MCF 10A (cell line): Measurements from ENCODE around the gene TIPARP. TPM values are rescaled to one million over a fixed set of nuclear protein-coding genes. Genes with fewer than 3 reads are reported as not detected.

Experiments used
- BruUV-seq: library from RNA; stranded (reverse); fragments of 400-500 nt; replicated peaks from 2 replicates; lab custom pipeline; 2021; lab: Mats Ljungman, UMichigan
- CTCF ChIA-PET: fragments of 300-600 bp; sonication (Branson Sonifier 250); formaldehyde crosslinking; extraction: SDS; loops from one replicate; lab custom pipeline; 2021; ENCODE audit warnings: antibody characterized with exemption, inconsistent platforms; lab: Yijun Ruan, JAX
- POLR2A ChIA-PET: fragments of 300-600, 350-650 bp; sonication (Branson Sonifier 250); formaldehyde crosslinking; extraction: SDS; loops from one replicate; lab custom pipeline; 2020; ENCODE audit warnings: antibody characterized with exemption, inconsistent platforms; lab: Yijun Ruan, JAX
- DNase-seq: peaks from one replicate; pipeline ENCODE4 v3.0.0-alpha.2; 2018; ENCODE audit not compliant: unreplicated experiment
- H3K27ac Mint-ChIP-seq: one replicate; pipeline ENCODE4 v1.8.0; 2022; ENCODE audit warnings: mild to moderate bottlenecking, low read depth, mixed read lengths; ENCODE audit not compliant: unreplicated experiment
- H3K27me3 Mint-ChIP-seq: one replicate; pipeline ENCODE4 v1.8.0; 2022; ENCODE audit warnings: mixed read lengths; ENCODE audit not compliant: insufficient read depth, unreplicated experiment
- H3K36me3 Mint-ChIP-seq: one replicate; pipeline ENCODE4 v1.8.0; 2022; ENCODE audit warnings: mild to moderate bottlenecking, moderate library complexity, mixed read lengths; ENCODE audit not compliant: insufficient read depth, unreplicated experiment
- H3K4me1 Mint-ChIP-seq: one replicate; pipeline ENCODE4 v1.8.0; 2022; ENCODE audit warnings: mixed read lengths; ENCODE audit not compliant: insufficient read depth, unreplicated experiment
- H3K4me3 Mint-ChIP-seq: one replicate; pipeline ENCODE4 v1.8.0; 2022; ENCODE audit warnings: mild to moderate bottlenecking, moderate library complexity, mixed read lengths; ENCODE audit not compliant: unreplicated experiment
- H3K9me3 Mint-ChIP-seq: one replicate; pipeline ENCODE4 v1.8.0; 2022; ENCODE audit warnings: mixed read lengths; ENCODE audit not compliant: unreplicated experiment
- intact Hi-C: fragments of 100-400 bp; cut with micrococcal nuclease; formaldehyde crosslinking; loops from 2 replicates; pipeline ENCODE4 v1.14.1; 2022
- total RNA-seq: library from RNA; stranded (reverse); gene quantifications from 2 replicates; pipeline ENCODE4 v1.2.3, GENCODE V29; 2022
- TF ChIP-seq, protein P1 (sequence below): fragments of 200-600 bp; IDR thresholded peaks from one replicate; pipeline ENCODE4 v1.8.0; 2022; ENCODE audit warnings: antibody characterized with exemption, mild to moderate bottlenecking; ENCODE audit not compliant: unreplicated experiment

The TIPARP gene
- total RNA-seq, 1 experiment from 2014 or later, result 50.0 TPM

GRCh38 chr3:156659260-156659659, 15.1 kb upstream of the TIPARP start:
- BruUV-seq, result no TSS peak
- H3K27ac Mint-ChIP-seq, result no peak overlapping the region
- H3K4me3 Mint-ChIP-seq, result no peak overlapping the region
- ChIA-PET POLR2A (interaction anchor here (0.7 kb wide), 1 partner anchor 188 kb away, joined by 3 read pairs; no protein-coding TSS in a partner anchor), CTCF (interaction anchor here (1.1 to 1.2 kb wide), 2 partner anchors 14 to 210 kb away, joined by 3 to 4 read pairs; no protein-coding TSS in a partner anchor)
- no peaks in the 10 kb centered on the region for H3K27me3 Mint-ChIP-seq
- DNase-seq, result no peak
- intact Hi-C loops, result no loop called here
- no peaks in the 10 kb centered on the region for H3K9me3 Mint-ChIP-seq
- H3K36me3 Mint-ChIP-seq, result no peaks in the 10 kb centered on the region
- H3K4me1 Mint-ChIP-seq, result no peaks in the 10 kb centered on the region
- TF ChIP-seq, protein P1, sequence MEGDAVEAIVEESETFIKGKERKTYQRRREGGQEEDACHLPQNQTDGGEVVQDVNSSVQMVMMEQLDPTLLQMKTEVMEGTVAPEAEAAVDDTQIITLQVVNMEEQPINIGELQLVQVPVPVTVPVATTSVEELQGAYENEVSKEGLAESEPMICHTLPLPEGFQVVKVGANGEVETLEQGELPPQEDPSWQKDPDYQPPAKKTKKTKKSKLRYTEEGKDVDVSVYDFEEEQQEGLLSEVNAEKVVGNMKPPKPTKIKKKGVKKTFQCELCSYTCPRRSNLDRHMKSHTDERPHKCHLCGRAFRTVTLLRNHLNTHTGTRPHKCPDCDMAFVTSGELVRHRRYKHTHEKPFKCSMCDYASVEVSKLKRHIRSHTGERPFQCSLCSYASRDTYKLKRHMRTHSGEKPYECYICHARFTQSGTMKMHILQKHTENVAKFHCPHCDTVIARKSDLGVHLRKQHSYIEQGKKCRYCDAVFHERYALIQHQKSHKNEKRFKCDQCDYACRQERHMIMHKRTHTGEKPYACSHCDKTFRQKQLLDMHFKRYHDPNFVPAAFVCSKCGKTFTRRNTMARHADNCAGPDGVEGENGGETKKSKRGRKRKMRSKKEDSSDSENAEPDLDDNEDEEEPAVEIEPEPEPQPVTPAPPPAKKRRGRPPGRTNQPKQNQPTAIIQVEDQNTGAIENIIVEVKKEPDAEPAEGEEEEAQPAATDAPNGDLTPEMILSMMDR, result no peak

DNA sequence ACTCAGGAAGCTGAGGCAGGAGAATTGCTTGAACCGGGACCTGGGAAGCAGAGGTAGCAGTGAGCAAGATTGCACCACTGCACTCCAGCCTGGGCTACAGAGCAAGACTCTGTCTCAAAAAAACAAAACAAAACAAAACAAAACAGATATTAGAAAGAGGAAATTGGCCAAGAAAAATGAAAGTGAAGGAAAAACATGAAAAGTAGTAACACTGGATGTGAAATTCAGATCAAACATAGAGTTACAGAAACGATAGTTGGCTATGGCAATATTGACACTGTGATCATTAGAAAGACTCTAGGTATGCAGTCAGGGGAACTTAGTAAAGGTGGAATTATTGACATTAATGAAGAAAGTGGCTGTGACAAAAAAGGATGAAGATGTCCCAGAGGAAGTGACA, 13.2 kb upstream of the TIPARP start:
- H3K4me3 Mint-ChIP-seq, result no peak overlapping the region
- ChIA-PET POLR2A (no interaction called here), CTCF (interaction anchor here (3.1 kb wide), 1 partner anchor 12 kb away, joined by 11 read pairs; no protein-coding TSS in a partner anchor)
- no peaks in the 10 kb centered on the region for H3K27me3 Mint-ChIP-seq
- intact Hi-C loops, result no loop called here
- DNase-seq, result no peak
- H3K36me3 Mint-ChIP-seq, result no peaks in the 10 kb centered on the region
- no peaks in the 10 kb centered on the region for H3K9me3 Mint-ChIP-seq
- no peak overlapping the region for H3K27ac Mint-ChIP-seq
- no TSS peak for BruUV-seq
- TF ChIP-seq, protein P1, result no peak
- no peaks in the 10 kb centered on the region for H3K4me1 Mint-ChIP-seq

DNA sequence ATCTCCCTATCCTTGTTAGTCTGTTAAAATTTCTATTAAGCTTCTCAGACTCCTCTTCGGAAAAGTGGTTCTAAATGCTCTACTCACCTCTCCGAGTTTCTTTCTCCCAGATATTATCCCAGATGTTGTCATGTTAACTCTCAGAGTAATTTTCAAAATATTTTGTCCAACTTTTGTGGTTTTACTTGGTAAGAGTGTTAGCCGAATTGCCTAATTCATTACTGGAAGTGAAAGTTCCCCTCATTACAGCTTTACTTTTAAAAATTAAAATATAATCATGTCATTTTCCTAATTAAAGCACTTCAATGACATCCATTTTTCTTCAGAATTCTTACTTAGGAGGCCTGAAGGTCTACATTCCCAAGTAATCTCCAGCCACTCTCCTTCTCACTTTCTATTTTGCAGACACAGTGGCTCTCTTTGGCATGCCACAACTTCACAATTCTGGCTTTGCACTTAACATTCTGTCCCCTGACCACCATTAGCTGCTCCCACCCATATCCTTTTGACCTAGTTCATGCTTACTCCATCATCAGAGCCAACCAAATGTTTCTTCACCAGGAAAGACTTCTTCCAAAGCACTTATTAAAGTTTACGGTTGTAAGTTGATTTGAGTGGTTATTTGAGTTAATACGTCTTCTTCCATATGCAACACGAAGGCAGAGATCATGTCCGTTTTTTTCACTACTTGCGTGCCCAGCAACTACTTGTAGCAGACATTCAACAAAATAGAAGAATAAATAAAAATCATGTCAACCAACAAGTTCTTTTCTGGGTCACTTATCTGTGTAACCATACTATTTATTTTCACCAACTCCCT, 10.2 kb upstream of the TIPARP start:
- Mint-ChIP-seq H3K4me1 (peaks cover 5% of the 10 kb centered on the region), H3K36me3 (no peaks in the 10 kb centered on the region), H3K27ac (no peak overlapping the region), H3K27me3 (no peaks in the 10 kb centered on the region), H3K4me3 (no peak overlapping the region), H3K9me3 (no peaks in the 10 kb centered on the region)
- CTCF ChIA-PET, result interaction anchor here (1.2 to 3.1 kb wide), 3 partner anchors 9 to 417 kb away, joined by 3 to 11 read pairs (median 4); no protein-coding TSS in a partner anchor
- TF ChIP-seq, protein P1, result no peak
- BruUV-seq, result no TSS peak
- no peak for DNase-seq
- intact Hi-C loops, result no loop called here
- POLR2A ChIA-PET, result interaction anchor here (0.7 to 1.2 kb wide), 2 partner anchors 10 to 17 kb away, joined by 3 to 6 read pairs; partner anchors contain the start of gene TIPARP

GRCh38 chr3:156664831-156665178, 9.6 kb upstream of the TIPARP start:
- no peak for DNase-seq
- no peaks in the 10 kb centered on the region for H3K36me3 Mint-ChIP-seq
- H3K9me3 Mint-ChIP-seq, result no peaks in the 10 kb centered on the region
- ChIA-PET CTCF (interaction anchor here (0.5 to 1.3 kb wide), 3 partner anchors 9 to 416 kb away, joined by 3 to 4 read pairs (median 3); no protein-coding TSS in a partner anchor), POLR2A (interaction anchor here (0.7 to 1.2 kb wide), 2 partner anchors 9 to 17 kb away, joined by 3 to 6 read pairs; partner anchors contain the start of gene TIPARP)
- intact Hi-C loops, result no loop called here
- H3K4me3 Mint-ChIP-seq, result no peak overlapping the region
- peaks cover 5% of the 10 kb centered on the region for H3K4me1 Mint-ChIP-seq
- no TSS peak for BruUV-seq
- H3K27ac Mint-ChIP-seq, result no peak overlapping the region
- TF ChIP-seq, protein P1, result no peak
- no peaks in the 10 kb centered on the region for H3K27me3 Mint-ChIP-seq
